ENCODE results near the gene MTUS2.

Gene MTUS2

DNA sequence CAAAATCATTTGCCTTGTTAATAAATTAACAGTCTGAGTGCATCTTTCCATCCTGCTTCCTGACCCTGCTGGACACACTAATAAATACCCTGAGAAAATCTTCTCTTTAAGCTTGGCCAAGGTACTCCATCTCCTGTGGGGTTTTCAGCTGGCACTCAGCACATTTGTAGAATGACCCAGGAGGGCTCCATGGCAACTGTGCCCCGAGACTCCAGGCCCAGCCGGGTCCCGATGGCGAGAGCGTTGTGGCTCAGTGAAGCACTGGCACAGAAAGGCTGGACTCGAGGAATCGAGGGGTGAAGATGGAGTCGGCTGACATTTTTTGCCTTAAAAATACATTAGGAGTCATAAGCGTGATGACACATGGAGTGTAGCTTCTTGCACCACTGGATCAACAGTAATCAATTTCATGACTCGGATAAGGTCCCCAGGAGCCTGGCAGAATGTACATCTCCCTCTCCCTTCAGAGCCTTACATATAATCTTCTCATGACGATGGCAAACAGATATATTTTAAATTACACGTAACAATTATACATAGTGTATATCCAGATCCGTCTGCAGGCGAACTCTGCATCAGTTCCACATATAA is 690.0 kb downstream of the MTUS2 start:
- no peak for DNase-seq

DNA sequence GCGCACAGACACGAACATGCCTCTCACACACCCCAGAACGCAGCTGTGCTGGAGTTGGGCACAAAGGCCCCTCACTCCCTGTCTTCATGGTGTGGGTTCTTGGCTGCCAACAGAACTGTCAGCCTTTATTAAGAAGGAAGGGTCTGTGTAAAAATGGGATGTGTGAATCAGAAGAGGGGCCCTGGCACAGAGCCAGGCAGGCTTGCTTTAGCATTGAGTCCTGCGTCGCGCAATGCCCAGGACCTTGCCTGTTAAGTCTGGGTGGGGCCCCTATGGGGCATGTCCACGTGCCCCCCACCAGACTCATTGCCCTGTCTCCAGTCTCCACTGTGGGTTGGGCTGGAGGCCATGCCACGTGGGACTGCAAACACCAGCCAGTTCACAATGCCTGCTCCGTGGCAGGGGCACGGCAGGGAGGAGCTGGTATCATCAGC is 690.5 kb downstream of the MTUS2 start:
- no peak for DNase-seq

DNA sequence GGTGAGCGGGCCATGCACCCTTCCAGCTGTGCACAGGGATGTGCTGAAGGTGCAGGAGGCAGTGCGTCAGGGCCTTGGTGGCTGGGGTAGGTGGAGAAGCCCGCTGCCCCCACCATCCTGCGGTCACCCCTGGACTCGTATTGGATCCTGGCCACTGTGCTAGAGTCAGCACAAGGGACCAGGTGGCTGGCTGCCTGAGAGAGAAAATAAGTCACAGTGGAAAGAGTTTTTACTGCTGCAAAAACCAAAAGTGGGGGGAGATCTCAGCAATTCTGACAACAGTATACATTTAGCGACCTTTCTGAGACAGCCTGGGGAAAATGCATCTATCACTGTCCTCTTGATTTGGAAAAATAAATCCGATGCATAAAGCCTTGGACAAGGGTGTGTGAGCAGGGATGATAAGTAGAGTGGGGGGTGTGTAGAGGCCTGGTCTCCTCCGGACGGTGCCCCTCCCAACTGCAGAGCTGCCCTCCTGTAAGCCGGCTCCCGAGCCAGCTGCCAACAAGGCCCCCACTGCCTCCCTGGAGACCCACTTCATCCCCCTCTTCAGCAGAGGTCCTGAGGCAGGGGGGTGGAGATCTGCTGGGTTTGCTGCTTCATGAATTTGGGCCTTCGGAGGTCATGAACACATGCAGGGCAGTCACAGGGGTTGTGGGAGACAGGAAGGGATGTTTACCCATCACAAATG is 691.1 kb downstream of the MTUS2 start:
- DNase-seq: no peak

DNA sequence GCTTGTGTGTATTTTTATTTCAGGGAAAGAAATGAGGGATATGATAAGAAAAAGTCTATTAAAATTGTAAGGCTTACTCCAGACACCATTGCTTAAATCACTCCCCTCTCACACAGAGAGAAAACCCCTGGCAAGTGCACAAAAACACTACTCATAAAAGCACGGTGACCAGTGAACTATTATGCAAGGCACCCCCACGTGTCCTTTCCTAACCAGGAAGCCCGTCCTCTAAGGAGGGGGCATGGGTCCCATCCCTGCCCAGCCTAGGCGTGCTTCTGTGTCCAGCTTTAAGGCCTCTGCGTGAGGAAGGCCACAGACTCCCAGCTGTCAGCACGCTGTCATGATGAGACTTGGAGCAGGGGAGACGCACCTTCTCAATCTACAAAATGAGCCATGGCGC is 691.8 kb downstream of the MTUS2 start:
- DNase-seq: no peak

- DNase-seq: no peak
Measured at GRCh38 chr13:29513002-29513980, 693.2 kb downstream of the MTUS2 start.

- DNase-seq: no peak
Measured at GRCh38 chr13:29513981-29514719, 694.0 kb downstream of the MTUS2 start.

- no peak for DNase-seq
Measured at GRCh38 chr13:29514720-29515310, 694.7 kb downstream of the MTUS2 start.

GRCh38 chr13:29515372-29515771 is 695.2 kb downstream of the MTUS2 start:
- no peak for DNase-seq

DNA sequence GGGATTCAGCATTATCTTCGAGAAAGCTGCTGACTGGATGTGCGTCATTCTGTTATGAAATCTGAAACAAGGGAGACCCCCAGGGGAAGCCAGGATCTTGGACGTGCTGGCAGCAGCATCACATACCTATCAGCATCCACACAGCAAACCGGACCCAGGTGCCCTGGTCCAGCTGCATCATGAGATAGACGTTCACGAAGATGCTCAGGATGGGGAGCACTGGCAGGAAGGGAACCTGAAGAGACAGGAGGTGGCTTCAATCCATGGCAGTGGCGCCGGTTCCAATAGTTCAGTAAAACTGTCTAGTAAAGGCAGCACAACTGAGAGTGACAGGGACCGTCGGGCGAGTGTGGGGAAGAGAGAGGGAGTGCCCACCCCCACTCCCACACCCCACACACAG is 695.9 kb downstream of the MTUS2 start:
- DNase-seq: no peak

GRCh38 chr13:29516880-29517279 is 696.7 kb downstream of the MTUS2 start:
- no peak for DNase-seq

DNA sequence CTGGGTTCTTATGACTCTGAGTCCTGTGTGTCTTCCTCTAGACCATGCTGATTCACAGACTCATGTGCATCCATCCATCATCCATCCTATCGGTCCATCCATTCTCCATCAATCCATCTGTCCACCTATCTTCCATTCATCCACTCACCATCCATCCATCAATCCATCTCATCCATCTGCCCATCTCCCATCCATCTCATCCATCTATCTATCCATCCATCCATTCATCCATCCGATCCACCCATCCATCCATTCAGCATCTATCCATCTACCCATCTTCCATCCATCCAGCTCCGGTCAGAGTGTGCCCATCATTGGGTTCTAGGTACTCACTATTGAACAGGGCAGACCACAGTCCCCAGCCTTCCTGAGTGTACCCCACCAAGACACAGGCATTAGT is 699.8 kb downstream of the MTUS2 start:
- no peak for DNase-seq

DNA sequence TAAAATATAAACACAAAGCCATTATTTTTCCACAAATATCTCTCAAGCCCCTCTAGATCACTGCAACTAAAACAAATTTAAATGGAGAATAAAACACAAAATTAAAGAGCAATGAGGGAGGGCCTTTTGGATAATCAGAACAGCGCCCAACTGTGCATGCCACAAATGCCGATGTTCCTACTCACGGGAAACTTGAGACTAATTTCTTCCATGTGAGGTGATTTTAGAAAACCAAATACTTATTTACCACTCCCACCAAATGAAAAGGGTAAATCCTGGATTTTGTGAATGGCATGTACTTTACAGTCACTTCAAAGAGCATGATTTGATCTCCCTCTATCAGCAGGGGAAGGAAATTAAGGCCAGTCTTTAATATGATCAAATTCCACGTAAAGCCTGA is 700.5 kb downstream of the MTUS2 start:
- no peak for DNase-seq

DNA sequence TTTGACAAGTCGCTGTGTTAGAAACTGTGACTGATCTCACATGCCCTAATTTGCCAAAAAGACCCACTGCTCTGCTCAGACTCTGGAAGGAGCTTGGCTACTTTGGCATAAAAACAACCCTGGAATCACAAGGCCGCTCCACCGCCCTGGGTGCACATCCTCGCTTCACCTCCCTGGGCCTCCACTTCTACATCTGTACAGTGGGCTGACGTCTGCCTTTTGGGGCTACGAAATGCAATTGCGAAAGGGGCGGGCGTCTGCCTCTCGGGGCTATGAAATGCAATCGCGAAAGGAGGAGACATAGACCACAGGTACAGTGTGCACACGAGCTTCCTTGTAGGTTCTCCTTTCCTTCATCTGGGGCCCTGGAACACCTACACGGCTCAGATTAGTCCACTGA is 701.2 kb downstream of the MTUS2 start:
- DNase-seq: no peak

DNA sequence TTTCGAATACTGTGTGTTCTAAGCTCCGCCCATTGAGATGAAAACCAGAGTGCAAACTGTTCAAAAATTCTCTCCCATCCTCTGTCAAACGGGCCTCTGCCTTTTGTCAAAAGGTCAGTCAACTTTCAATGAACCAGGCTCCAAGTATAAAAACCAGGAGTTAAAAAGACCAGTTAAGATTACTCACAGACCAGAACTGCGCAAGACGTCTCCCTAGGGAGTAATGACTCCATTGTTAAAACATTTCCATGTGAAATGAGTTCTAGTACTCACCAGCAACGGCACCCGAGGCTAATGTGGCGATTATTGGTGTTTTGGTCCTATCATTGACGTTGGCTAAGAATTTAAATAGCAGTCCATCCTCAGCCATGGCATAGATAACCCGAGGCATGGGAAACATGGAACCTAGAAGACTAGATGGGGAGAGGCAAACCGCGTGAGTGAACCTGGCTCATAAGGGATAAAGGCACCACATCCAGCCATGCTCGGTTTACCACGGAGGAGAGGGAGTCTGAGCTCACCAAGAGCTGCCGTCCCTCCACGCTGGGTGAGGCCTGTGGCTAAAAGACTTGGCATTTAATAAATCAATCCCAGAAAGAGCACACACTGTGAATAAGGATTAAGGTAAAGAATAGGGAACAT is 702.0 kb downstream of the MTUS2 start:
- no peak for DNase-seq

DNA sequence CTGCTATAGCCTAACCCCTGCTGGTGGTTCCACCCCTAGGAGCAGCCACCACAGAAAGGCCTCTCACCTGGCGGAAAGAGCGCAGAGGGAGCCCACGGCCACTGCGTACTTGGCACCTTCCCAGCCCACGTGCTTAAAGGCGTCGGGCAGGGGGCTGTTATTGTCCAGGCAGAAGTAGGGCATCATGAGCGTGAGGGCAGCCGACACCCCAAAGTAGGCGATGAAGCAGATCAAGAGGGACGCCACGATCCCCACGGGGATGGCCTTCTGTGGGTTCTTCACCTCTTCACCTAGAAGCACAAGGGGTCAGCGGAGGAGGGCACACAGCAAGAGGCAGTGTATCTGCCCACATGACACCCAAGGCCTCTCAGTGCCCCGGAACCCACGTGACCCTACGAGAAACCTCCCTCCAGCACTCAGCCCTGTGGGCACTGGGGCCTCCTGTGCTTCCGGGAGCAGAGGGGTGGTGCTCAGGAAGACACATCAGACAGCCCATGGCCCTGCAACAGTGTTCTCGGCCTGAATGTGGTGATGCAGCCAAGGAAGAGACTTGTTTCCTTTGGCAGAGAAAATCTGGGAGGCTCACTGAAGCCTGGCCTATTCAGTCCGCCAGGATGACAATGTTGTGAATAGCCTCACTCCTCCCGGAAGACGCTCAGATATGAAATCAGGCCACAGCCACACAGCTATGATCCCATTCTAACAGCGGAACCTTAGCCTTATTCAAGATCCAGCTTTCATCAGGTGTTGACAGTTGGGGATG is 703.2 kb downstream of the MTUS2 start:
- no peak for DNase-seq

- DNase-seq: no peak
Measured at GRCh38 chr13:29524176-29524575, 704.0 kb downstream of the MTUS2 start.

GRCh38 chr13:29524641-29525040 is 704.5 kb downstream of the MTUS2 start:
- no peak for DNase-seq

- DNase-seq: no peak
Measured at GRCh38 chr13:29525757-29526156, 705.6 kb downstream of the MTUS2 start.

DNA sequence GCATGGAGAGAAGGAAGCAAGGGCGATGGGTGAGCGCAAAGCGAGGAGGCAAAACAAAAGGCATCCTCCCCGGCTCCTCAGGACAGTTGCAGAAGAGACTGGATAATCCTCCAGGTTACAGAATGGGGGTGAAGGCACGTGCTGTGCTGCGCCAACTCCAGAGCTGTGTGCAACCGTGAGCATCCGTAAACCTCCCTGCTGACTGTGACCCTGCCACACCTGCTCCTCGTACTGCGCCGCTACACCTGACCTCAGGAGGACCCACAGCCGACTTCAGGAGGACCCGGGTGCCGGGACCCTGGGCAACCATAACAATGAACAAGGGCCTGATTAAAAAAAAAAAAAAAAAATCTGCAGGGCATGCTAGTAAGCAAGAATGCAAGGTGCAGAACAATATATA is 706.6 kb downstream of the MTUS2 start:
- no peak for DNase-seq

GRCh38 chr13:29527511-29527910 is 707.4 kb downstream of the MTUS2 start:
- no peak for DNase-seq

GRCh38 chr13:29527916-29528315 is 707.8 kb downstream of the MTUS2 start:
- no peak for DNase-seq

All from right kidney (tissue), 1 donor.